GM12874 (cell line): ENCODE measurements around the gene SMIM29.

Experiments used
- CTCF ChIP-seq: IDR thresholded peaks from 2 replicates; pipeline ENCODE4 v1.5.1; 2011; ENCODE audit warnings: low read depth, mild to moderate bottlenecking, control low read depth, low read length, moderate library complexity; ENCODE audit not compliant: insufficient read depth

Gene SMIM29

DNA sequence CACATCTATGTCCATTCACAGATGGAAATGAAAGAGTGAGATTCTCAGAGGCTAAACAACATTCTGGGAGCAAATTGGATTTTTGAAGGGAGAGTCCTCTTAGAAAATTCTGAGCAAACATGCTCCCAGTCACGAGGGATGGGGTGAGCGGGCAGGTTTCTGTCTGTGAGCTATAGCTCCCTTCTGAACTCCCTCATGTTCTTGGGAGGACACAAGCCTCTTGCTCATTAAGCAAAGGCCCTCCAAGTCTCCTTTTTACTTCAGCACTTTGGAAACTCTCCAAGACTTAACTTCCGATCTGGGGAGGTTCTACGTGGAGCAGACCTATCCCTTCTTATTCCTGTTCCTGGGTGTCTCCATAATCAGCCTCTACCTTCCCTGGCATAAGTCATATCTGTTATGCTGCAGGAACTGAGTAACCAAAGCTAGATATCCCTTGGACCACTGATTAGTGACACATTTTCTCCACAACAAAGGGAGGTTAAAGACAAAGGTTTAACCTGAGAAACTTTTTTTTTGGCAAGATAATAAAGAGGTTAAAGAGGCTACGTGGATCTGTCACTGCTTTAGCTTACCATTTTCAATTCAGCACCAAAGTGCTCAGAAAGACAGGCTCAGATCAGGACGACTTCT lies 33.0 kb upstream of the SMIM29 start:
- no peak for TF ChIP-seq CTCF

GRCh38 chr6:34280216-34280615 lies 31.4 kb upstream of the SMIM29 start:
- TF ChIP-seq CTCF = no peak

DNA sequence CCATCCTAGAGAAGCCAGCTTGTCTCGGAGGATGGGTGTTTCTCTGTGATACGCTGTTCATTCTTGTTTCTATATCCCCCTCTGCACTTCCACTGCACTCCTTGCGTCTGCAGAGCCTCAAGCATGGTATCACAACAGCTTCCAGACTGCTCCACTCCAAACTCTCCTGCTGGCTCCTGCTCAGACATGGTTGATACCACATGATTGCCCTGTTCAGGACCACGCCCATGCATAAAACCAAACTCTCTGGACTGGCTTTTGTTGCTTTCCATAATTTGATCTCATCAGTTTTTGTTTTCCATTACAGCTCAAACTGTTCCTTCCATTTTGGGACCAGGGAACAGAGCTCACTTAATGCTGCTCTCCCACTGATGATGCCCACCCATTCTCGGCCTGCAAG lies 30.0 kb upstream of the SMIM29 start:
- no peak for TF ChIP-seq CTCF

- no peak for TF ChIP-seq CTCF
Measured at GRCh38 chr6:34277763-34278112, 28.9 kb upstream of the SMIM29 start.

DNA sequence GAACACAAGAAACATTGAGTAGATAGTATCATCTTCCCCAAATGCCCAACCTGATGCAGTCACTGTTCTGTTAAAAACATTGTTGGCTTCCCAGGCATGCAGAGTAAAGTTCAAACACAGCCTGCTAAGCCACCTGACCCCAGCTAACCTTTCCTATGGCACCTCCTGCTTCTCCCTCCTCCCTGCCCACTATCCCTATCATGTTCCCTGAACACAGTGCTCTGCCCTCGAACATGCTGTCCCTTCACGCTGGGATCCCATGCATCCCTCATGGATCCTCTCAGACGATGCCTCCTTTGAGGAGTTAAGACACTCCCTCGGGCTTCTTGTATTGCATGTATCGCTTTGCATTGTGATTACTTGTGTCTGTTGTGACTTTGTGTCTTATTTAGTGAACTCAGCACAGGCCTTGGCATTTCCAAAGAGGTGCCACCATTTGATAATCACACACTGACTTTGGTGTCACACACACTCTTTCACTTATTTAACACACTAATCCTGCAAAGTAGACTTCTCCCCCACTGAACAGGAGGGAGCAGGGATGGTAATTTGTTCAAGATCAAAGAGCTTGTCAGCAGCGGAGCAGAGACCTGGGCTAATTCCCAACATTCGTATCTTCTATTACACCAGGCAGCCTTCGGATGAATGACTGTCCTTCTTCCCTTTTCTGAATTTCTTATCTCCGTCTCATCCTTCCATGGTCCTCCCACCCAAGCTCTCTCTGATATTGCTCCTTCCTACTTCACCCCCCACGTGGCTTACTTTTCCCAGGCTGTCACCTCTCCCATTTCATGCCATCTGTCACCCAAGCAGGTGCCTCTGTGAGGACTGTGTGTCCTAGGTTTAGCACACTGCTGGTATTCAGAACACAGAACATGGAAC lies 28.3 kb upstream of the SMIM29 start:
- no peak for TF ChIP-seq CTCF

DNA sequence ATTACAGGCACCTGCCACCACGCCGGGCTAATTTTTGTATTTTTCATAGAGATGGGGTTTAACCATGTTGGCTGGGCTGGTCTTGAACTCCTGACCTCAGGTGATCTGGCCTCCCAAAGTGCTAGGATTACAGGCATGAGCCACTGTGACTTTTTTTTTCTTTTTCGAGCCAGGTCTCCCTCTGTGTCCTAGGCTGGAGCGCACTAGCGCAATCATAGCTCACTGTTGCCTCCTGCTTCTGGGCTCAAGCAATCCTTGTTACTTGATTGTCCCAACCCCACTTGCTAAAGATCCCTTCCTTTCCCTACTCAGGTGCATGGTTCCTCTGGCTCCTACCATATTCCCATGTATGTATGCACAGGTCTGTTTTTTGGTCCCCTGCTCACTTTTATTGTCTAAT lies 27.4 kb upstream of the SMIM29 start:
- TF ChIP-seq CTCF = no peak

DNA sequence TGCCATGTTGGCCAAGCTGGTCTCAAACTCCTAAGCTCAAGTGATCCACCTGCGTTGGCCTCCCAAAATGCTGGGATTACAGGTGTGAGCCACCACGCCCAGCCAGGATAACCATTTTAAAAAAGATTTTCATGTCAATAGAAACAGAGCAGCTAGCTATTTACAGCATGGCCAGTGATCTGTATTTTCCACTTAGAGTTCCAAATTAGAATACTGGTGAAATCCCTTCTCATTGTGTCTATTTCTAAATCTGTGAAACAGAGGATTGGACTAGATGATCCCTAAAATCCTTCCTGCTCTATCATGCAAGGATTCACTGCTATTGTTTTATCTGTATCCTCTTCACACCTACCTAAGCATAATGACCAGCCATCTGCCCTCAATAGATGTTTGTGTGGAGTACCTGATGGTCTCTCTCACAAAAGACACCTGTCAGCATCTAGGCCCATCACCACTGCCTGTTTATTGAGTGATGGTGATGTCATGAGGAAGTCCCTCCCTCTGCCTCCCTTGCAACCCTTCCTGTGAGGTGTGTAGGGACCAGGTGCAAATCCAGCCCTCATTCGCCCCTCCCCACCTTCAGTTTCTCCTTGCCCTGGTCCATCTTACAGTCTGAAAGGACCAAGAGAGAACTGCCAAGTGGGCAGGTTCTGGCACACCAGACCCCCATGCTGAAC lies 26.5 kb upstream of the SMIM29 start:
- no peak for TF ChIP-seq CTCF
